ENCODE results near the gene ANXA3.

- no peak for TF ChIP-seq POLR2A (IDR thresholded peaks at IDR 0.05; ENCODE audit: low read depth, low read length)
- no peak for TF ChIP-seq POLR2AphosphoS5 (IDR thresholded peaks at IDR 0.05; ENCODE audit: insufficient read depth, low read depth, low read length)
- no peak for TF ChIP-seq EZH2 (IDR thresholded peaks at IDR 0.05; ENCODE audit: borderline replicate concordance, low read depth, low read length, severe bottlenecking)
These were observed 73.5 kb downstream of the ANXA3 start for GRCh38 chr4:78625073-78625472.
